A549 (cell line): ENCODE data around the gene CAMK4. TPM values are rescaled to one million over a fixed set of nuclear protein-coding genes. Genes with fewer than 3 reads are reported as not detected.

Experiments
- ATAC-seq, 2 experiments: fragments of 200-7000 bp in 1 of 2; fragments of >200 bp in 1 of 2; cut with Nextera tagmentation in 1 of 2; cut with Tn5 transposase in 1 of 2; 3 replicates each; pipeline versions ENCODE4 v1.8.0 to v1.9.1; 2018 to 2020; ENCODE audit warnings: mild to moderate bottlenecking in 1 of 2, moderate library complexity in 1 of 2
- CTCF ChIA-PET: fragments of 300-600 bp; sonication (Branson Sonifier 250); formaldehyde crosslinking; extraction: SDS; loops from one replicate; lab custom pipeline; 2021; ENCODE audit warnings: antibody characterized with exemption, inconsistent platforms; lab: Yijun Ruan, JAX
- POLR2A ChIA-PET: fragments of 350-600 bp; formaldehyde crosslinking; extraction: SDS; loops from one replicate; lab custom pipeline; 2021; ENCODE audit warnings: antibody characterized with exemption, inconsistent platforms; lab: Yijun Ruan, JAX
- DNase-seq, 2 experiments: peaks; one replicate each; pipeline versions ENCODE4 v3.0.0 to v3.0.0-alpha.2; 2011 to 2016; ENCODE audit warnings: low read depth in 1 of 2, low spot score in 1 of 2
- FAIRE-seq: peaks from 2 replicates; lab custom pipeline; 2011; peaks lifted over from hg19 to GRCh38; lab: Jason Lieb, UNC
- H3K27ac ChIP-seq, 2 experiments: fragments of >200 bp; sonication (Bioruptor Twin); formaldehyde crosslinking; 3 replicates each; pipeline ENCODE4 v1.5.1; 2016 to 2017
- H3K4me1 ChIP-seq: fragments of >200 bp; sonication (Bioruptor Twin); formaldehyde crosslinking; 3 replicates; pipeline ENCODE4 v1.6.1; 2016
- H3K4me2 ChIP-seq: fragments of >200 bp; sonication (Bioruptor Twin); formaldehyde crosslinking; 3 replicates; pipeline ENCODE4 v1.6.1; 2016
- H3K4me3 ChIP-seq: fragments of >200 bp; sonication (Bioruptor Twin); formaldehyde crosslinking; 3 replicates; pipeline ENCODE4 v1.5.1; 2016
- H3K9me3 ChIP-seq: fragments of >200 bp; sonication (Bioruptor Twin); formaldehyde crosslinking; 3 replicates; pipeline ENCODE4 v1.6.1; 2016
- CBX2 ChIP-seq: fragments of 200-600 bp; sonication (generic); IDR thresholded peaks from 2 replicates; pipeline ENCODE4 v1.6.1; 2016; ENCODE audit warnings: low read depth, mild to moderate bottlenecking, borderline replicate concordance
- CEBPB ChIP-seq, 2 experiments: fragments of >200 bp in 1 of 2; sonication (Bioruptor Twin) in 1 of 2; formaldehyde crosslinking in 1 of 2; IDR thresholded peaks; 2 replicates each; pipeline ENCODE4 v1.6.1; 2012 to 2016
- EHF ChIP-seq: fragments of 250-450 bp; sonication (Bioruptor Pico); IDR thresholded peaks from 2 replicates; pipeline ENCODE4 v1.5.0; 2020; ENCODE audit warnings: mild to moderate bottlenecking
- EHMT2 ChIP-seq: fragments of 200-600 bp; sonication (generic); IDR thresholded peaks from 2 replicates; pipeline ENCODE4 v1.6.1; 2016; ENCODE audit warnings: antibody characterized with exemption, low read depth, mild to moderate bottlenecking, moderate library complexity
- EP300 ChIP-seq, 2 experiments: fragments of >200 bp; sonication (Bioruptor Twin); formaldehyde crosslinking; IDR thresholded peaks; 2 replicates in 1 of 2; 3 replicates in 1 of 2; pipeline ENCODE4 v1.6.1; 2016 to 2017
- HOXB13 ChIP-seq: fragments of 250-450 bp; sonication (Bioruptor Pico); IDR thresholded peaks from 2 replicates; pipeline ENCODE4 v1.5.0; 2020; ENCODE audit warnings: low read depth, mild to moderate bottlenecking, moderate library complexity
- MAFK ChIP-seq: fragments of 450-650 bp; IDR thresholded peaks from 2 replicates; pipeline ENCODE4 v1.6.1; 2014; ENCODE audit not compliant: partially characterized antibody
- MYC ChIP-seq: IDR thresholded peaks from 2 replicates; pipeline ENCODE4 v1.6.1; 2012; ENCODE audit warnings: mild to moderate bottlenecking, inconsistent platforms, low read length, improper control_type of control experiment, borderline replicate concordance
- NFE2L2 ChIP-seq: fragments of 150-350 bp; conservative IDR thresholded peaks from 2 replicates; pipeline ENCODE4 v1.6.1; 2014; ENCODE audit warnings: low read length
- NR3C1 ChIP-seq: fragments of >200 bp; sonication (Bioruptor Twin); formaldehyde crosslinking; IDR thresholded peaks from 3 replicates; pipeline ENCODE4 v1.6.1; 2017
- POLR2A ChIP-seq: IDR thresholded peaks from 2 replicates; pipeline ENCODE4 v1.6.1; 2012; ENCODE audit warnings: mild to moderate bottlenecking, low read length
- RARB ChIP-seq: fragments of 250-450 bp; sonication (Bioruptor Pico); IDR thresholded peaks from 2 replicates; pipeline ENCODE4 v1.8.0; 2021; ENCODE audit warnings: mild to moderate bottlenecking, moderate library complexity
- TFCP2L1 ChIP-seq: fragments of 250-450 bp; sonication (Bioruptor Pico); IDR thresholded peaks from 2 replicates; pipeline ENCODE4 v1.5.0; 2021; ENCODE audit warnings: mild to moderate bottlenecking
- ZFP36 ChIP-seq: fragments of 450-650 bp; IDR thresholded peaks from 2 replicates; pipeline ENCODE4 v1.6.1; 2014; ENCODE audit warnings: borderline replicate concordance; ENCODE audit not compliant: partially characterized antibody
- ZSCAN20 ChIP-seq: fragments of 250-450 bp; sonication (Bioruptor Pico); IDR thresholded peaks from 2 replicates; pipeline ENCODE4 v1.8.0; 2022; ENCODE audit warnings: mild to moderate bottlenecking, moderate library complexity
- WGBS: methylation state at CpG from one replicate; pipeline ENCODE4 v1.1.6; 2017; ENCODE audit errors: missing lambda C conversion rate; 5-methylcytosine and 5-hydroxymethylcytosine counted together
- polyA plus RNA-seq, 4 experiments: library from polyadenylated mRNA; depleted of rRNA in 3 of 4; stranded (reverse); fragments of >200 nt; fragmentation: RNase III in 1 of 4; extraction: RNeasy Plus Mini Kit Qiagen cat#74134 plus additional on column Dnase treatment in 1 of 4; gene quantifications; 2 replicates in 3 of 4; 3 replicates in 1 of 4; pipeline ENCODE4 v1.2.3, GENCODE V29; 2011 to 2017
- TF ChIP-seq, protein P1 (sequence below): fragments of 250-450 bp; sonication (Bioruptor Pico); IDR thresholded peaks from 2 replicates; pipeline ENCODE4 v1.5.0; 2021; ENCODE audit warnings: mild to moderate bottlenecking, moderate library complexity, borderline replicate concordance
- TF ChIP-seq, protein P2 (sequence below): fragments of >200 bp; sonication (Bioruptor Twin); formaldehyde crosslinking; IDR thresholded peaks from 3 replicates; pipeline ENCODE4 v1.6.1; 2016
- TF ChIP-seq, protein P3 (sequence below): IDR thresholded peaks from 2 replicates; pipeline ENCODE4 v1.6.1; 2012; ENCODE audit warnings: low read depth, borderline replicate concordance
- TF ChIP-seq, protein P4 (sequence below): IDR thresholded peaks from 2 replicates; pipeline ENCODE4 v1.6.1; 2012

The CAMK4 gene
- polyA plus RNA-seq, 2 of the 4 experiments (the other 2 are of a cell fraction), result not detected

DNA sequence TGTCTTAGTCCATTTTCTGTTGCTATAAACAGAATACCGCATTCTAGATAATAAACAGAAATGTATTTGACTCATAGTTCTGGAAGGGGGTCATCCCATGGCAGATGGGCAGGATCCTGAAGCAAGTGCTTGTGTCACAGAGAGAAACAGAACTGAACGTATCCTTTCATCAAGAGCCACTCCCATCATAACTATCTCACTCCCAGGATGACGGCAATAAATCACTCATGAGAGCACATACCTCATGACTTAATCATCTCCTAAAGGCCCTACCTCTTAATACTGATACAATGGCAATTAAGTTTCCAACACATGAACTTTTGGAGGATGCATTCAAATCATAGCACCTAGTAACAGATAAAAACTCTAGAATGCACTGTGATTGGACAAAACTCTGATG is 142.9 kb downstream of the CAMK4 start (continued):
- TF ChIP-seq, protein P1, sequence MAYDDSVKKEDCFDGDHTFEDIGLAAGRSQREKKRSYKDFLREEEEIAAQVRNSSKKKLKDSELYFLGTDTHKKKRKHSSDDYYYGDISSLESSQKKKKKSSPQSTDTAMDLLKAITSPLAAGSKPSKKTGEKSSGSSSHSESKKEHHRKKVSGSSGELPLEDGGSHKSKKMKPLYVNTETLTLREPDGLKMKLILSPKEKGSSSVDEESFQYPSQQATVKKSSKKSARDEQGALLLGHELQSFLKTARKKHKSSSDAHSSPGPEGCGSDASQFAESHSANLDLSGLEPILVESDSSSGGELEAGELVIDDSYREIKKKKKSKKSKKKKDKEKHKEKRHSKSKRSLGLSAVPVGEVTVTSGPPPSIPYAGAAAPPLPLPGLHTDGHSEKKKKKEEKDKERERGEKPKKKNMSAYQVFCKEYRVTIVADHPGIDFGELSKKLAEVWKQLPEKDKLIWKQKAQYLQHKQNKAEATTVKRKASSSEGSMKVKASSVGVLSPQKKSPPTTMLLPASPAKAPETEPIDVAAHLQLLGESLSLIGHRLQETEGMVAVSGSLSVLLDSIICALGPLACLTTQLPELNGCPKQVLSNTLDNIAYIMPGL, result no peak

DNA sequence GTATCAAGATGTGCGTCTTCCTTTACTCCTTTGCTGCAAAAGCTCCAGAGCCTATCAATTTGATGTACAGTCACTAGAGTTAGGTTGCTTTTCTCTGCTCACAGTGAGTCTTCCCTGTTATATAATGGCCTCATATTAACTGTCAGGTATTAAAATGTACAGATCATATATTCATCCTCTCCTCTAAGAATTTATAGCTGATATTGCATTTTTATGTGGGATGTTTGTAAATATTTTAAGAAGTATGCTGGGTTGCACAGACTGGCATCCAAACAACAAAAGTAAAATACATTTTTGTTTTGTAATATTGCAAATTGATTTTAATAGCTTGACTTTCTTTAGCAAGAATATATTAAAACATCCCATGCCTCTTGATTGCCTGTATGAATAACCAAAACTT is 148.6 kb downstream of the CAMK4 start:
- Histone ChIP-seq H3K9me3 (no peaks in the 10 kb centered on the region), H3K4me1 (no peaks in the 10 kb centered on the region), H3K27ac (no peak overlapping the region), H3K4me2 (no peak overlapping the region), H3K4me3 (no peak overlapping the region)
- POLR2A ChIA-PET, result no interaction called here
- no peak for ATAC-seq
- no peak for FAIRE-seq
- DNase-seq, result no peak
- TF ChIP-seq CBX2, result no peak
- no peak for TF ChIP-seq EHMT2
- peak; percentile 83 for TF ChIP-seq MAFK
- TF ChIP-seq POLR2A, result no peak
- WGBS, result 21% methylated on average over 1 of the region's 1 CpG
- CTCF ChIA-PET, result no interaction called here

DNA sequence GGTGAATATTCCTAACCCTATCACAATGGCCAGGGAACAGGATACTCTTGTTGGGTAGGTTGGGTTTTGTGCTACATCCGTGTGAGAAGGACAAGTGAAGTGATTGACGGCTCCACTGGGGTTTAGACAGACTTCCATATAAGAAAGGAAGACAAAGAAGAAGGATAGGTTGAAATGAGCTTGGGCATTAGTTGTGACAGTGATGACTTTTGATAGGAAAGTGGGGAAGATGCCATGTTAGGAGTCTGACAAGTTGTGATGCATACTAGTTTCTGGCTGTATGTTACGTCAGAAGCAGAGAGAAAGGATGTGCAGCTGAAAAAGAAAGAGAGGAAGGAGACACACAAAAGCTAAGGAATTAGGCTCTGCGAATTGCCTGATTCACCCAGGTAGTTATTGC is 150.2 kb downstream of the CAMK4 start:
- H3K27ac ChIP-seq, result no peak overlapping the region
- H3K4me2 ChIP-seq, result no peak overlapping the region
- DNase-seq, result no peak
- ChIA-PET CTCF (no interaction called here), POLR2A (no interaction called here)
- no peaks in the 10 kb centered on the region for H3K9me3 ChIP-seq
- TF ChIP-seq ZSCAN20 (no peak), RARB (CRISPR knock-in tag) (no peak), ZFP36 (no peak), MYC (no peak), EP300 (IDR thresholded peaks at IDR 0.05) (no peak), TFCP2L1 (CRISPR knock-in tag) (no peak), MAFK (no peak), EHF (CRISPR knock-in tag) (no peak), HOXB13 (CRISPR knock-in tag) (no peak), NR3C1 (no peak)
- TF ChIP-seq, protein P2, sequence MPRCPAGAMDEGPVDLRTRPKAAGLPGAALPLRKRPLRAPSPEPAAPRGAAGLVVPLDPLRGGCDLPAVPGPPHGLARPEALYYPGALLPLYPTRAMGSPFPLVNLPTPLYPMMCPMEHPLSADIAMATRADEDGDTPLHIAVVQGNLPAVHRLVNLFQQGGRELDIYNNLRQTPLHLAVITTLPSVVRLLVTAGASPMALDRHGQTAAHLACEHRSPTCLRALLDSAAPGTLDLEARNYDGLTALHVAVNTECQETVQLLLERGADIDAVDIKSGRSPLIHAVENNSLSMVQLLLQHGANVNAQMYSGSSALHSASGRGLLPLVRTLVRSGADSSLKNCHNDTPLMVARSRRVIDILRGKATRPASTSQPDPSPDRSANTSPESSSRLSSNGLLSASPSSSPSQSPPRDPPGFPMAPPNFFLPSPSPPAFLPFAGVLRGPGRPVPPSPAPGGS, result no peak
- TF ChIP-seq, protein P3, sequence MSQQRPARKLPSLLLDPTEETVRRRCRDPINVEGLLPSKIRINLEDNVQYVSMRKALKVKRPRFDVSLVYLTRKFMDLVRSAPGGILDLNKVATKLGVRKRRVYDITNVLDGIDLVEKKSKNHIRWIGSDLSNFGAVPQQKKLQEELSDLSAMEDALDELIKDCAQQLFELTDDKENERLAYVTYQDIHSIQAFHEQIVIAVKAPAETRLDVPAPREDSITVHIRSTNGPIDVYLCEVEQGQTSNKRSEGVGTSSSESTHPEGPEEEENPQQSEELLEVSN, result no peak
- TF ChIP-seq, protein P4, sequence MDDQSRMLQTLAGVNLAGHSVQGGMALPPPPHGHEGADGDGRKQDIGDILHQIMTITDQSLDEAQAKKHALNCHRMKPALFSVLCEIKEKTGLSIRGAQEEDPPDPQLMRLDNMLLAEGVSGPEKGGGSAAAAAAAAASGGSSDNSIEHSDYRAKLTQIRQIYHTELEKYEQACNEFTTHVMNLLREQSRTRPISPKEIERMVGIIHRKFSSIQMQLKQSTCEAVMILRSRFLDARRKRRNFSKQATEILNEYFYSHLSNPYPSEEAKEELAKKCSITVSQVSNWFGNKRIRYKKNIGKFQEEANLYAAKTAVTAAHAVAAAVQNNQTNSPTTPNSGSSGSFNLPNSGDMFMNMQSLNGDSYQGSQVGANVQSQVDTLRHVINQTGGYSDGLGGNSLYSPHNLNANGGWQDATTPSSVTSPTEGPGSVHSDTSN, result no peak
- ATAC-seq, result no peak
- 3% methylated on average over 4 of the region's 4 CpGs for WGBS
- no peak overlapping the region for H3K4me3 ChIP-seq
- H3K4me1 ChIP-seq, result no peaks in the 10 kb centered on the region
- FAIRE-seq, result no peak

DNA sequence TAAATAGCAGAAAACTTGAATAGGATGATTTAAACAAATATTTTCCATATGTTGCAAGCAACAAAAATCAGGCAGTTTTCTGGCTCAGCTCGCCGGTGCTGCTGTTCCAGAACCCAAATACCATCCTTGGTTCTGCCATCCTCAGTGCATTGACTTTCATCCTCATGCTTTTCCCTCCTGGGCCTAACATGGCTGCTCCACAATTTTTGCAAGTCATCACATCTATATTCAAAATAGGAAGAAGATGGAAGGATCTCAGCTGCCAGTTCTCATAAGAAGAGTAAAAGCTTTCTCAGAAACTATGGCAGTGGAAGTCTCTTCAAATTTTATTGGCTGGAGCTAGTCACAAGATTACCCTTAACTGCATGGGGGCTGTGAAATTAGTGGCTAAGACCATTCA is 151.5 kb downstream of the CAMK4 start:
- ATAC-seq (no peak), DNase-seq (no peak), FAIRE-seq (no peak)
- Histone ChIP-seq H3K4me2 (no peak overlapping the region), H3K4me3 (no peak overlapping the region), H3K27ac (no peak overlapping the region), H3K9me3 (no peaks in the 10 kb centered on the region), H3K4me1 (no peaks in the 10 kb centered on the region)
- CTCF ChIA-PET, result no interaction called here
- 33% methylated on average over 2 of the region's 2 CpGs for whole genome bisulfite sequencing
- POLR2A ChIA-PET, result no interaction called here
- TF ChIP-seq MAFK, result peak; percentile 17
- TF ChIP-seq NFE2L2, result peak; percentile 69; the same call in 1 of the 2 replicates
- no peak for TF ChIP-seq CEBPB (IDR thresholded peaks at IDR 0.05)
